Muscle of arm (tissue), 12 donors: ENCODE measurements around the gene TUSC1. TPM values are rescaled to one million over a fixed set of nuclear protein-coding genes. Genes with fewer than 3 reads are reported as not detected.

ENCODE experiments used
- DNase-seq: peaks from one replicate; pipeline ENCODE4 v3.0.0-alpha.2; 2013
- polyA plus RNA-seq, 12 donors: library from polyadenylated mRNA; unstranded; fragments of 120-200 nt; gene quantifications; one replicate each; pipeline ENCODE4 v1.2.1, GENCODE V29; 2013; ENCODE audit not compliant: insufficient read length in 12 of 12

Gene TUSC1
- polyA plus RNA-seq, 12 donors: 8.5 to 17.4 (median 11.0) TPM; not detected in 1

- DNase-seq: no peak
These were observed 42.2 kb downstream of the TUSC1 start for GRCh38 chr9:25636026-25636425.

DNA sequence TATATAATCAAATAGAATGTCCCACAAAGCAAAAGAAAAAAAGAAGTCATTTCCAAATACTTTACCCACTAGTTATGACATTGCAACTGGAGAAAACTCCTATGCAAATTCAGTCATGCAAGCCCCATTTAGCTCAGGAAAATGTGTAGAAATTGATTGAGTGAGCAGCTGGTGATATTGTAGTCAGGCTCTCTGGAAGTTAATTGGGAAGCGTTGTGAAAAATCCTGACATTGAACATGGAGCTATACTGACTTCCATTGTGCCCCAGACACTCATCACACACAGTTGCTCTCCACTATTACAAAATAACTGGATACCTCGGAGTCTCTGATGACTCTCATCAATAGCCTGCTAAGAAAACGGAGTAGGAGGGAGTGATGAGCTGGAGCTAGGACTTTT lies 49.0 kb downstream of the TUSC1 start:
- DNase-seq: no peak
